PC-9 (cell line): Measurements from ENCODE around the gene PKD2. TPM values are rescaled to one million over a fixed set of nuclear protein-coding genes. Genes with fewer than 3 reads are reported as not detected.

Experiments
- Bru-seq: library from RNA; stranded (reverse); fragments of 400-500 nt; gene quantifications from one replicate; lab custom pipeline; 2021; lab: Mats Ljungman, UMichigan
- BruChase-seq, 2 experiments: library from RNA; stranded (reverse); fragments of 400-500 nt; gene quantifications; one replicate each; lab custom pipeline; 2021; lab: Mats Ljungman, UMichigan
- BruUV-seq: library from RNA; stranded (reverse); fragments of 400-500 nt; replicated peaks from 2 replicates; lab custom pipeline; 2021; lab: Mats Ljungman, UMichigan
- CTCF ChIA-PET: fragments of 300-600 bp; sonication (Branson Sonifier 250); formaldehyde crosslinking; loops from one replicate; lab custom pipeline; 2022; ENCODE audit warnings: antibody characterized with exemption; lab: Charles Lee
- POLR2A ChIA-PET: fragments of 300-600 bp; sonication (Branson Sonifier 250); formaldehyde crosslinking; loops from one replicate; lab custom pipeline; 2022; ENCODE audit warnings: antibody characterized with exemption; ENCODE audit not compliant: unreplicated experiment; lab: Charles Lee
- DNase-seq, 2 experiments: peaks; one replicate each; pipeline versions ENCODE4 v3.0.0 to v3.0.0-alpha.2; 2015 to 2022; ENCODE audit warnings: mixed read lengths in 1 of 2
- H2AFZ ChIP-seq: fragments of 200-600 bp; sonication (generic); 2 replicates; pipeline ENCODE4 v1.8.1; 2017; ENCODE audit warnings: antibody characterized with exemption
- H3F3A ChIP-seq: fragments of 200-600 bp; sonication (generic); 2 replicates; pipeline ENCODE4 v1.8.1; 2017; ENCODE audit warnings: antibody characterized with exemption, mild to moderate bottlenecking, low read depth; ENCODE audit not compliant: insufficient read depth
- H3K27ac ChIP-seq: fragments of 200-600 bp; sonication (generic); 2 replicates; pipeline ENCODE4 v1.6.1; 2016; ENCODE audit warnings: mixed run types
- H3K27me3 ChIP-seq: fragments of 200-600 bp; sonication (generic); 2 replicates; pipeline ENCODE4 v1.6.1; 2016; ENCODE audit warnings: low read depth, mixed run types; ENCODE audit not compliant: insufficient read depth
- H3K36me3 ChIP-seq: fragments of 200-600 bp; sonication (generic); 2 replicates; pipeline ENCODE4 v1.6.1; 2016; ENCODE audit warnings: low read depth, mixed run types
- H3K4me1 ChIP-seq: fragments of 200-600 bp; sonication (generic); replicated peaks from 2 replicates; pipeline ENCODE4 v1.6.1; 2016; ENCODE audit warnings: mixed run types; ENCODE audit not compliant: insufficient read depth
- H3K4me2 ChIP-seq: fragments of 200-600 bp; sonication (generic); 2 replicates; pipeline ENCODE4 v1.6.1; 2017; ENCODE audit warnings: mixed run types
- H3K4me3 ChIP-seq: fragments of 200-600 bp; sonication (generic); 2 replicates; pipeline ENCODE4 v1.6.1; 2016; ENCODE audit warnings: mixed run types
- H3K79me2 ChIP-seq: fragments of 200-600 bp; sonication (generic); 2 replicates; pipeline ENCODE4 v1.6.1; 2017; ENCODE audit warnings: low read depth, mixed run types
- H3K9me2 ChIP-seq: fragments of 200-600 bp; sonication (generic); 2 replicates; pipeline ENCODE4 v1.8.1; 2017; ENCODE audit warnings: mild to moderate bottlenecking; ENCODE audit not compliant: insufficient read depth
- H3K9me3 ChIP-seq: fragments of 200-600 bp; sonication (generic); 2 replicates; pipeline ENCODE4 v1.8.1; 2016; ENCODE audit warnings: low read depth; ENCODE audit not compliant: insufficient read depth
- H4K20me1 ChIP-seq: fragments of 200-600 bp; sonication (generic); 2 replicates; pipeline ENCODE4 v1.8.1; 2017; ENCODE audit not compliant: insufficient read depth
- CTCF ChIP-seq: fragments of 200-600 bp; sonication (generic); conservative IDR thresholded peaks from 2 replicates; pipeline ENCODE4 v1.6.1; 2017; ENCODE audit warnings: mixed run types, antibody characterized with exemption, mild to moderate bottlenecking, moderate library complexity
- EZH2 ChIP-seq: fragments of 200-600 bp; sonication (generic); IDR thresholded peaks from 2 replicates; pipeline ENCODE4 v1.8.0; 2017; ENCODE audit warnings: antibody characterized with exemption, low read depth
- intact Hi-C: fragments of 100-400 bp; cut with micrococcal nuclease; formaldehyde crosslinking; loops from one replicate; pipeline ENCODE4 v1.10.0; 2022; ENCODE audit not compliant: unreplicated experiment
- long read RNA-seq: library from polyadenylated mRNA; stranded (forward); transcript quantifications from one replicate; pipeline ENCODE4 v2.0.0, GENCODE V29; 2022
- total RNA-seq: library from RNA; stranded (reverse); gene quantifications from 2 replicates; pipeline ENCODE4 v1.2.3, GENCODE V29; 2021

Gene PKD2
- 10.2 and 16.3 TPM in 2 replicates for total RNA-seq
- percentile 69 among the genes with signal in this experiment for Bru-seq, nascent RNA
- percentile 83 among the genes with signal in this experiment for BruChase-seq, experiment 1, labeled RNA remaining after a 2-hour chase
- percentile 66 among the genes with signal in this experiment for BruChase-seq, experiment 2, labeled RNA remaining after a 6-hour chase
- long read RNA-seq, full-length matches to known transcripts = 4 of 15 reads
- long read RNA-seq, partial matches to known transcripts = 3 of 15 reads
- long read RNA-seq, other reads (novel, unspliced or antisense) = 8 of 15 reads

GRCh38 chr4:88007304-88008121 is at the start of gene PKD2:
TSS of gene PKD2 (plus strand) at chr4:88007635. CDS start at chr4:88007734, 99 bp downstream.
- H2AFZ ChIP-seq = peak within 1 kb of the TSS; percentile 69
- ChIA-PET POLR2A (no interaction called here), CTCF (no interaction called here)
- peak within 1 kb of the TSS; percentile 74 for H3K4me3 ChIP-seq
- H3K27me3 ChIP-seq = no peaks in the 10 kb centered on the region
- no peaks in the 10 kb centered on the region for H3K9me2 ChIP-seq
- H3K9me3 ChIP-seq = no peaks in the 10 kb centered on the region
- H3K4me2 ChIP-seq = peak within 1 kb of the TSS; percentile 86
- peaks cover 33% of the 10 kb centered on the region for H3K79me2 ChIP-seq
- no peak within 1 kb of the TSS for H3K27ac ChIP-seq
- no peaks in the 10 kb centered on the region for H3K36me3 ChIP-seq
- no TSS peak for BruUV-seq
- TF ChIP-seq EZH2 = no peak
- TF ChIP-seq CTCF = no peak
- H3F3A ChIP-seq = no peaks in the 10 kb centered on the region
- H4K20me1 ChIP-seq = no peaks in the 10 kb centered on the region
- peaks cover 13% of the 10 kb centered on the region for H3K4me1 ChIP-seq
- intact Hi-C loops = no loop called here
- peak in 1 of 2 experiments; percentile 72 for DNase-seq

GRCh38 chr4:87961993-87962392 is 45.4 kb upstream of the PKD2 start:
- Histone ChIP-seq H3K36me3 (no peaks in the 10 kb centered on the region), H3K79me2 (no peaks in the 10 kb centered on the region), H3F3A (no peaks in the 10 kb centered on the region), H3K4me3 (no peak overlapping the region), H3K9me3 (peaks cover 4% of the 10 kb centered on the region; the same call in 1 of the 2 replicates), H4K20me1 (no peaks in the 10 kb centered on the region), H3K27me3 (no peaks in the 10 kb centered on the region), H3K4me2 (no peak overlapping the region), H3K9me2 (no peaks in the 10 kb centered on the region), H3K27ac (peak overlapping the region; percentile 43), H3K4me1 (peaks cover 17% of the 10 kb centered on the region), H2AFZ (no peak overlapping the region)
- ChIA-PET CTCF (interaction anchor here (0.9 kb wide), 1 partner anchor 23 kb away, joined by 4 read pairs; no protein-coding TSS in a partner anchor), POLR2A (interaction anchor here (0.6 to 0.7 kb wide), 2 partner anchors 60 to 741 kb away, joined by 4 to 8 read pairs; no protein-coding TSS in a partner anchor)
- no peak for TF ChIP-seq EZH2
- TF ChIP-seq CTCF = no peak
- no TSS peak for BruUV-seq
- intact Hi-C loops = no loop called here
- peak; percentile 35 to 59 for DNase-seq

GRCh38 chr4:87962398-87963146 is 44.9 kb upstream of the PKD2 start:
- no peak for DNase-seq
- H3K36me3 ChIP-seq = no peaks in the 10 kb centered on the region
- no peak overlapping the region for H3K4me3 ChIP-seq
- no peaks in the 10 kb centered on the region for H3K27me3 ChIP-seq
- H4K20me1 ChIP-seq = no peaks in the 10 kb centered on the region
- peaks cover 17% of the 10 kb centered on the region for H3K4me1 ChIP-seq
- H3K9me3 ChIP-seq = peaks cover 4% of the 10 kb centered on the region; the same call in 1 of the 2 replicates
- POLR2A ChIA-PET = interaction anchor here (0.6 kb wide), 2 partner anchors 97 to 741 kb away, joined by 3 to 8 read pairs; no protein-coding TSS in a partner anchor
- intact Hi-C loops = no loop called here
- peak overlapping the region; percentile 43 for H3K27ac ChIP-seq
- no peaks in the 10 kb centered on the region for H3K9me2 ChIP-seq
- TF ChIP-seq CTCF (no peak), EZH2 (no peak)
- CTCF ChIA-PET = interaction anchor here (0.9 kb wide), 1 partner anchor 23 kb away, joined by 4 read pairs; no protein-coding TSS in a partner anchor
- no peak overlapping the region for H2AFZ ChIP-seq
- H3K79me2 ChIP-seq = no peaks in the 10 kb centered on the region
- H3F3A ChIP-seq = no peaks in the 10 kb centered on the region
- BruUV-seq = no TSS peak
- H3K4me2 ChIP-seq = no peak overlapping the region
